ENCODE measurements around the gene SPATS2L. TPM values are rescaled to one million over a fixed set of nuclear protein-coding genes. Genes with fewer than 3 reads are reported as not detected.

Gene SPATS2L
- total RNA-seq, 2 donors from 2014 or later = 40.3 to 89.9 TPM

DNA sequence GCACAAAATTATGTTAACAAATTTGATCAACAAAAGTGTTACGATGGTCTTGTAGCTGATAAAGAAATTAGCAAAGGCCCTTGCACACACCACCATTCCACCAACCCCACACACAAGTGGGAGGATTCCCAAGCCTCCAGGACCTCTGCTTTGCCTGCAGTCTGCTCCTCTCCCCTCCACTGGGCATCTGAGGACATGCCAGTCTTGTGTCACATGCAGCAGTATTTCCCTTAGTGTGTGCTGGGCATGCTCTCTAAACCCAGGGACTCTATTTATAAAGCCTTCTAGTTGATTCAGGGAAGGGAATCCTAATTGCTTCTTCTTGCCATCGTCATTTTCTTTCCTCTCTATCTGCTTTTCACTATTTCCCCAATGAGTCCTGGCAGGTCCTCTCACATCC, 150.1 kb downstream of the SPATS2L start:
- no peak overlapping the region for H3K9ac ChIP-seq (ENCODE audit: extremely low read depth, low read length, poor library complexity, severe bottlenecking)

DNA sequence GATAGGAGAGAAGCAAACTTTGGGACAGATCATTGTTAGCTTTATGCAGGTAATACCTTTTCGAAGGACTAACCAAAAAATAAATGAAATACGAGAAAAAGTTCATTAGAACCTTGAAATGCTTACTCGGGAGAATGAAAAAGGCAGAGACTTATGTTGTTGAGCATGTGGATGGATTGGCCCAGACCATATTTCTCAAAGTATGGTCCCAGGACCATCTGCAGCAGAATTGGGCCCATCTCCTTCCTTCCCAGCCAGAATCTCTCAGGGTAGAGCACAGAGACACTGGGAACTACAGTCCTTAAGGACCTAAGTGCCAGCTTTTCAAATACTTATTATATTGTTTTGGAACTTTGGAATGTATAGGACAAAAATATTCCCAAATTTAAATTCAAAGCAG, 152.6 kb downstream of the SPATS2L start:
- Mint-ChIP-seq H3K27me3 (ENCODE audit: insufficient read depth) (no peaks in the 10 kb centered on the region), H3K27ac (no peak overlapping the region), H3K36me3 (ENCODE audit: low read depth) (peaks cover 31% of the 10 kb centered on the region), H3K4me3 (no peak overlapping the region), H3K9me3 (no peaks in the 10 kb centered on the region), H3K4me1 (no peaks in the 10 kb centered on the region)
- H3K4me1 ChIP-seq (ENCODE audit: control insufficient read depth, insufficient read depth, low read length) = no peaks in the 10 kb centered on the region
- no peak for DNase-seq
- no peak overlapping the region for H3K4me3 ChIP-seq (ENCODE audit: low read length)
- TF ChIP-seq, protein P1, sequence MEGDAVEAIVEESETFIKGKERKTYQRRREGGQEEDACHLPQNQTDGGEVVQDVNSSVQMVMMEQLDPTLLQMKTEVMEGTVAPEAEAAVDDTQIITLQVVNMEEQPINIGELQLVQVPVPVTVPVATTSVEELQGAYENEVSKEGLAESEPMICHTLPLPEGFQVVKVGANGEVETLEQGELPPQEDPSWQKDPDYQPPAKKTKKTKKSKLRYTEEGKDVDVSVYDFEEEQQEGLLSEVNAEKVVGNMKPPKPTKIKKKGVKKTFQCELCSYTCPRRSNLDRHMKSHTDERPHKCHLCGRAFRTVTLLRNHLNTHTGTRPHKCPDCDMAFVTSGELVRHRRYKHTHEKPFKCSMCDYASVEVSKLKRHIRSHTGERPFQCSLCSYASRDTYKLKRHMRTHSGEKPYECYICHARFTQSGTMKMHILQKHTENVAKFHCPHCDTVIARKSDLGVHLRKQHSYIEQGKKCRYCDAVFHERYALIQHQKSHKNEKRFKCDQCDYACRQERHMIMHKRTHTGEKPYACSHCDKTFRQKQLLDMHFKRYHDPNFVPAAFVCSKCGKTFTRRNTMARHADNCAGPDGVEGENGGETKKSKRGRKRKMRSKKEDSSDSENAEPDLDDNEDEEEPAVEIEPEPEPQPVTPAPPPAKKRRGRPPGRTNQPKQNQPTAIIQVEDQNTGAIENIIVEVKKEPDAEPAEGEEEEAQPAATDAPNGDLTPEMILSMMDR (conservative IDR thresholded peaks at IDR 0.05) = no peak
- H3K9me3 ChIP-seq (ENCODE audit: control insufficient read depth, low read length) = no peaks in the 10 kb centered on the region
- no peak overlapping the region for H3K27ac ChIP-seq (ENCODE audit: low read depth, low read length)
- 91 to 100% methylated on average over 3 of the region's 3 CpGs for WGBS, 2 experiments (ENCODE audit: insufficient coverage in 1 of 2, insufficient read length in 1 of 2)
- H3K36me3 ChIP-seq (ENCODE audit: control insufficient read depth, insufficient read depth, low read length) = peaks cover 55% of the 10 kb centered on the region
- H3K9ac ChIP-seq (ENCODE audit: extremely low read depth, low read length, poor library complexity, severe bottlenecking) = no peak overlapping the region
- H3K27me3 ChIP-seq (ENCODE audit: control insufficient read depth, insufficient read depth, low read length, poor library complexity, severe bottlenecking) = no peaks in the 10 kb centered on the region

More for the DNA sequence above, 150.1 kb downstream of the SPATS2L start:
- Histone ChIP-seq H3K4me1 (ENCODE audit: control insufficient read depth, insufficient read depth, low read length) (no peaks in the 10 kb centered on the region), H3K27ac (ENCODE audit: low read depth, low read length) (no peak overlapping the region), H3K36me3 (ENCODE audit: control insufficient read depth, insufficient read depth, low read length) (peaks cover 42% of the 10 kb centered on the region), H3K4me3 (ENCODE audit: low read length) (no peak overlapping the region), H3K9me3 (ENCODE audit: control insufficient read depth, low read length) (no peaks in the 10 kb centered on the region), H3K27me3 (ENCODE audit: control insufficient read depth, insufficient read depth, low read length, poor library complexity, severe bottlenecking) (no peaks in the 10 kb centered on the region)
- Mint-ChIP-seq H3K36me3 (ENCODE audit: low read depth) (peaks cover 21% of the 10 kb centered on the region), H3K27ac (no peak overlapping the region), H3K27me3 (ENCODE audit: insufficient read depth) (no peaks in the 10 kb centered on the region), H3K9me3 (no peaks in the 10 kb centered on the region), H3K4me1 (no peaks in the 10 kb centered on the region), H3K4me3 (no peak overlapping the region)
- TF ChIP-seq, protein P1 (conservative IDR thresholded peaks at IDR 0.05) = no peak
- 93 to 100% methylated on average over 2 of the region's 2 CpGs for WGBS, 2 experiments (ENCODE audit: insufficient coverage in 1 of 2, insufficient read length in 1 of 2)
- DNase-seq = no peak

DNA sequence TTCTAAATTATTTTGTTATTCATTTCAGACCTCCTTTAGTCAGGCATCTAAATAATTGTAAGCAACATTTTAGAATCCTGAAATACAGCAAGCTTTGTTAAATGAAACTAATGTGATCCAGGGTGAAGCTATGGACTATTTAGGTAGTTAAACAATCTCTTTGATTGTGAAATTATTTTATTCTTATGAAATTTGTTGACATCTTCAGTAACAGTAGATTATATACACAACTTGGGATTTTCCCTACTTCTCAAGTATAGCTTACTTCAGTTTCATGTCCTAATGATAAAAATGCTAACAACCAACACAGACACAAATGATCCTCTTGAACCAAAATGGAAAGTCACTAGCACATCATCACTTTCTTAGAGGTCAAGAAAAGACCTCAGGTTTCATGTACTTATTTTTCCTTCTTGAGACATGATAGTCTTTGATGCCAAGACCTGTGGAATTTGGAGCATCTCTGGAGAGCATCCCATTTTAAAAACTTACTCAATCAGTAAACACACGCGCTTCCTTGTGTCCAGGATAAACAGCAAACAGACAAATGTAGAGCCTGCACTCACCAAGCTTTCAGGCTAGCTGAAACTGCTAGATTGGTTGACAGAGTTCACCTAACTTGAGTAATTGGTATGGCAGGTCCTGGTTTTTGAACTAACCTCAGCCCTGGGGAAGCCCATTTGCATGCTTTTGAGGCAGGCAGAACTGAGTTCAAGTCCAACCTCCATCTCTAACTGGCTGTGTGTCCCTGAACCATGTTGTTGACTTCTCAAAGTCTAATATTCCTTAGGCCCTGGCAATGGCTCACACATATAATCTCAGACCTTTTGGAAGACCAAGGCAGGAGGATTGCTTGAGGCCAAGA, 155.6 kb downstream of the SPATS2L start:
- Histone ChIP-seq H3K4me3 (ENCODE audit: low read length) (no peak overlapping the region), H3K9me3 (ENCODE audit: control insufficient read depth, low read length) (no peaks in the 10 kb centered on the region), H3K4me1 (ENCODE audit: control insufficient read depth, insufficient read depth, low read length) (no peaks in the 10 kb centered on the region), H3K27me3 (ENCODE audit: control insufficient read depth, insufficient read depth, low read length, poor library complexity, severe bottlenecking) (no peaks in the 10 kb centered on the region), H3K36me3 (ENCODE audit: control insufficient read depth, insufficient read depth, low read length) (peaks cover 65% of the 10 kb centered on the region), H3K27ac (ENCODE audit: low read depth, low read length) (no peak overlapping the region), H3K9ac (ENCODE audit: extremely low read depth, low read length, poor library complexity, severe bottlenecking) (no peak overlapping the region)
- H3K4me1 Mint-ChIP-seq = no peaks in the 10 kb centered on the region
- no peaks in the 10 kb centered on the region for H3K27me3 Mint-ChIP-seq (ENCODE audit: insufficient read depth)
- TF ChIP-seq, protein P1 (conservative IDR thresholded peaks at IDR 0.05) = no peak
- H3K36me3 Mint-ChIP-seq (ENCODE audit: low read depth) = peaks cover 44% of the 10 kb centered on the region
- H3K27ac Mint-ChIP-seq = no peak overlapping the region
- 100% methylated on average over 2 of the region's 2 CpGs; no CpG with 5 or more reads in 1 of the 2 experiments for WGBS, 2 experiments (ENCODE audit: insufficient coverage in 1 of 2, insufficient read length in 1 of 2)
- no peak for DNase-seq
- H3K9me3 Mint-ChIP-seq = no peaks in the 10 kb centered on the region
- H3K4me3 Mint-ChIP-seq = no peak overlapping the region

All from endodermal cell (in vitro differentiated cells).